Glutamatergic neuron (in vitro differentiated cells): ENCODE measurements around the gene KIF17. TPM values are rescaled to one million over a fixed set of nuclear protein-coding genes. Genes with fewer than 3 reads are reported as not detected.

ENCODE experiments used
- DNase-seq: peaks from one replicate; pipeline ENCODE4 v3.0.0; 2022
- H3K27ac Mint-ChIP-seq: one replicate; pipeline ENCODE4 v1.8.0; 2020; ENCODE audit warnings: mild to moderate bottlenecking, mixed read lengths, inconsistent platforms; ENCODE audit not compliant: unreplicated experiment
- H3K27me3 Mint-ChIP-seq: one replicate; pipeline ENCODE4 v1.8.0; 2020; ENCODE audit warnings: mild to moderate bottlenecking, moderate library complexity, mixed read lengths, inconsistent platforms; ENCODE audit not compliant: unreplicated experiment
- H3K36me3 Mint-ChIP-seq: one replicate; pipeline ENCODE4 v1.8.0; 2020; ENCODE audit warnings: mild to moderate bottlenecking, mixed read lengths, inconsistent platforms; ENCODE audit not compliant: unreplicated experiment
- H3K4me1 Mint-ChIP-seq: one replicate; pipeline ENCODE4 v1.8.0; 2020; ENCODE audit warnings: mild to moderate bottlenecking, low read depth, mixed read lengths, inconsistent platforms; ENCODE audit not compliant: unreplicated experiment
- H3K4me3 Mint-ChIP-seq: one replicate; pipeline ENCODE4 v1.8.0; 2020; ENCODE audit warnings: mild to moderate bottlenecking, mixed read lengths, inconsistent platforms; ENCODE audit not compliant: unreplicated experiment
- H3K9me3 Mint-ChIP-seq: one replicate; pipeline ENCODE4 v1.8.0; 2020; ENCODE audit warnings: mild to moderate bottlenecking, moderate library complexity, mixed read lengths, inconsistent platforms; ENCODE audit not compliant: unreplicated experiment
- CTCF ChIP-seq: fragments of 200-600 bp; sonication (generic); IDR thresholded peaks from one replicate; pipeline ENCODE4 v1.5.0; 2021; ENCODE audit not compliant: partially characterized antibody, unreplicated experiment
- total RNA-seq: library from RNA; stranded (reverse); fragmentation: NEBNext Ultra II Directional; extraction: Animal tissue kit (Norgen Biotek cat#: 25700); gene quantifications from one replicate; pipeline ENCODE4 v1.2.1, GENCODE V29; 2021; ENCODE audit not compliant: unreplicated experiment

Gene KIF17
- total RNA-seq, 1 donor from 2014 or later = 1.6 TPM

DNA sequence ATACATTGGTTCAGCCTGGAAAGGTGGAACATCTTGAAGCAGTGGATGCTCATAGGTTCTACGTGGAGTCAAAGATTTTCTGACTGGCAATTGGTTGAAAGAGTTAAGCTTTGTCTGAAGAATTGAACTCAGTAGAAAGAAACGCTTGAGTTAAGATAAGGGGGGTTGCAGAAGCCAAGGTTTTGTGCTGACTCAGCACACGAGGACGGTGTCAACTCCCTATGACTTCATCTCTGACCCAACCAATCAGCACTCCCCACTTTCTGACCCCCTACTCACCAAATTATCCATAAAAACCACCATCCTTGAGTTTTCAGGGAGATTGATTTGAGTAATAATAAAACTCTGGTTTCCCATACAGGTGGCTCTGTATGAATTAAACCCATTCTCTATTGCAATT lies 87.1 kb downstream of the KIF17 start:
- H3K4me3 Mint-ChIP-seq = no peak overlapping the region
- H3K4me1 Mint-ChIP-seq = peaks cover 9% of the 10 kb centered on the region
- no peak for DNase-seq
- no peak overlapping the region for H3K27ac Mint-ChIP-seq
- no peak for TF ChIP-seq CTCF
- H3K36me3 Mint-ChIP-seq = no peaks in the 10 kb centered on the region
- no peaks in the 10 kb centered on the region for H3K27me3 Mint-ChIP-seq
- no peaks in the 10 kb centered on the region for H3K9me3 Mint-ChIP-seq

- Mint-ChIP-seq H3K4me1 (no peaks in the 10 kb centered on the region), H3K27me3 (no peaks in the 10 kb centered on the region)
- TF ChIP-seq CTCF = no peak
Measured at GRCh38 chr1:20626524-20626923, 91.3 kb downstream of the KIF17 start.

GRCh38 chr1:20626098-20626427 lies 91.7 kb downstream of the KIF17 start:
- TF ChIP-seq CTCF = no peak
- no peak for DNase-seq
- peaks cover 3% of the 10 kb centered on the region for H3K9me3 Mint-ChIP-seq
- no peaks in the 10 kb centered on the region for H3K27me3 Mint-ChIP-seq
- no peaks in the 10 kb centered on the region for H3K36me3 Mint-ChIP-seq
- H3K27ac Mint-ChIP-seq = no peak overlapping the region
- no peaks in the 10 kb centered on the region for H3K4me1 Mint-ChIP-seq
- no peak overlapping the region for H3K4me3 Mint-ChIP-seq

More at GRCh38 chr1:20626524-20626923, 91.3 kb downstream of the KIF17 start:
- Mint-ChIP-seq H3K9me3 (peaks cover 3% of the 10 kb centered on the region), H3K27ac (no peak overlapping the region), H3K36me3 (no peaks in the 10 kb centered on the region), H3K4me3 (no peak overlapping the region)
- DNase-seq = no peak

DNA sequence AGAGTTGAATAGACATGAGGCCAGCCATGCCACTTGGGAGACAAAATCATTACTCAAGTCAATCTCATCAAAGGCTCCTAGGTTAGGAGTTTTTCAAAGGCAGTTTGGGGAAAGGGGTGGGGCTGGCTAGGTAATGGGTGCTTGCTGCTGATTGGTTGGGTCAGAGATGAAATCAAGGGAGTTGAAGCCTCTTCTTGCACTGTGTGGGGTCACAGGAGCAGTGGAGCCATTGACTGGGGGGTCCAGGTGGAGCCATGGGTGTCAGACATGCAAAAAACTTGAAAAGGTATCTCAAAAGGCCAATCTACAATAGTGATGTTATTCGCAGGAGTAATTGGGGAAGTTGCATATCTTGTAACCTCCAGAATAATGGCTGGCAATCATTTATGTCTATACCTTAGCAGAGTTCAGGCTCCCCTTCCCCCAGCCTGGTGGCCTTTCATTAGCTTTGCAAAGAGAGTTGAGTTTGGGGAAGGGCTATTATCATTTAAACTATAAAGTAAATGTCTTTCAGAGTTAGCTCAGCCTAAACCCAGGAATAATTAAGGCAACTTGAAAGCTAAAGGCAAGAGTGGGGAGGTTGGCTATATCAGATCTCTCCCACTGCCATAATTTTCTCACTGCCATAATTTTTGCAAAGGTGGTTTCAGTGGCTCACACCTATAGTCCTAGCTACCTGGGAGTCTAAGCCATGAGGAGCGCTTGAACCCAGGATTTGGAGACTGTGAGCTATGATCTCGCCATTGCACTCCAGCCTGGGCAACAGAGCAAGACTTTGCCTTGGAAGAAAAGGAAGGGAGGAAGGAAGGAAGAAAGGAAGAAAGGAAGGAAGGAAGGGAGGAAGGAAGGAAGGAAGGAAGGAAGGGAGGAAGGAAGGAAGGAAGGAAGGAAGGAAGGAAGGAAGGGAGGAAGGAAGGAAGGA lies 92.4 kb downstream of the KIF17 start:
- Mint-ChIP-seq H3K36me3 (no peaks in the 10 kb centered on the region), H3K27me3 (no peaks in the 10 kb centered on the region), H3K4me3 (no peak overlapping the region), H3K9me3 (peaks cover 3% of the 10 kb centered on the region), H3K4me1 (no peaks in the 10 kb centered on the region), H3K27ac (no peak overlapping the region)
- no peak for DNase-seq
- TF ChIP-seq CTCF = no peak

- Mint-ChIP-seq H3K4me3 (no peak overlapping the region), H3K9me3 (peaks cover 3% of the 10 kb centered on the region), H3K27ac (no peak overlapping the region), H3K4me1 (no peaks in the 10 kb centered on the region), H3K27me3 (no peaks in the 10 kb centered on the region), H3K36me3 (no peaks in the 10 kb centered on the region)
- DNase-seq = no peak
- TF ChIP-seq CTCF = no peak
Measured at GRCh38 chr1:20624709-20625108, 93.1 kb downstream of the KIF17 start.
